C4-2B (cell line): Measurements from ENCODE around the gene CDK12.
"Not testable (repeated sequence)": the region's sequence is repeated elsewhere in the genome, so short reads cannot be mapped to it uniquely, and the experiment has no call there.

Source experiments
- H3K27ac ChIP-seq: fragments of 450-650 bp; 2 replicates; pipeline ENCODE4 v1.5.1; 2017
- ZFX ChIP-seq: fragments of 450-650 bp; IDR thresholded peaks from 2 replicates; pipeline ENCODE4 v1.6.1; 2017
- TF ChIP-seq, protein P1 (sequence below): fragments of 450-650 bp; conservative IDR thresholded peaks from 2 replicates; pipeline ENCODE4 v1.5.1; 2017; ENCODE audit warnings: mild to moderate bottlenecking

Gene CDK12

DNA sequence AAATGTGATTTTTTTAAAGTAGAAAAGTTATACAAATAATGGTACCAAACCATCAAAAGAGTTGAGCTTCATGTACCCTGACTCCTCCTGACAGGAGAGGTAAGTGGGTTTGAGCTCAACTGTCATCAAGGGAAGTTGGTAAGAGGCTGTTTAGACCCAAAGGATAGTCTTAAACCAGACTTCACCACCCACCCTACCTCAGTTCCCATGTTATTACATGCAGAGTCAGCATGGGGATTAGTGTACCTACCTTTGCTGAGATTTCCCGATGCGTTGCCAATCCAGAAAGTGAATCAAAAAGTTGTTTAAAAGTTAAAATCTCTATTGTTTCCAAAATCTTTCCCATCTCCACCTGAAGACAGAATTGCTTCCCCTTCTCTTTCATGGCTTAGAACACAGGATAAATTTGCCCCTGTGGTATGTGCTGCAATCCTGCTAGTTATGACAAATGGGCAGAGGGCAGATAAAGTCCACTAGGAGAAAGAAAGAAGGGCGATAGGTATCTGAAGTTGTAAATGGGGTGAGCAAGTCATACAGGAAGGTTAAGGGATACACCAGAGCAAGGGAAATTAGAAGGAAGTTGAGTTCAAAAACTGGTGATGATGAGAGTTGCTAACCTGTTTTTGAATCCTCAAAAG, 73.6 kb downstream of the CDK12 start:
- H3K27ac ChIP-seq = no peak overlapping the region
- TF ChIP-seq ZFX = no peak
- TF ChIP-seq, protein P1, sequence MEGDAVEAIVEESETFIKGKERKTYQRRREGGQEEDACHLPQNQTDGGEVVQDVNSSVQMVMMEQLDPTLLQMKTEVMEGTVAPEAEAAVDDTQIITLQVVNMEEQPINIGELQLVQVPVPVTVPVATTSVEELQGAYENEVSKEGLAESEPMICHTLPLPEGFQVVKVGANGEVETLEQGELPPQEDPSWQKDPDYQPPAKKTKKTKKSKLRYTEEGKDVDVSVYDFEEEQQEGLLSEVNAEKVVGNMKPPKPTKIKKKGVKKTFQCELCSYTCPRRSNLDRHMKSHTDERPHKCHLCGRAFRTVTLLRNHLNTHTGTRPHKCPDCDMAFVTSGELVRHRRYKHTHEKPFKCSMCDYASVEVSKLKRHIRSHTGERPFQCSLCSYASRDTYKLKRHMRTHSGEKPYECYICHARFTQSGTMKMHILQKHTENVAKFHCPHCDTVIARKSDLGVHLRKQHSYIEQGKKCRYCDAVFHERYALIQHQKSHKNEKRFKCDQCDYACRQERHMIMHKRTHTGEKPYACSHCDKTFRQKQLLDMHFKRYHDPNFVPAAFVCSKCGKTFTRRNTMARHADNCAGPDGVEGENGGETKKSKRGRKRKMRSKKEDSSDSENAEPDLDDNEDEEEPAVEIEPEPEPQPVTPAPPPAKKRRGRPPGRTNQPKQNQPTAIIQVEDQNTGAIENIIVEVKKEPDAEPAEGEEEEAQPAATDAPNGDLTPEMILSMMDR = no peak

DNA sequence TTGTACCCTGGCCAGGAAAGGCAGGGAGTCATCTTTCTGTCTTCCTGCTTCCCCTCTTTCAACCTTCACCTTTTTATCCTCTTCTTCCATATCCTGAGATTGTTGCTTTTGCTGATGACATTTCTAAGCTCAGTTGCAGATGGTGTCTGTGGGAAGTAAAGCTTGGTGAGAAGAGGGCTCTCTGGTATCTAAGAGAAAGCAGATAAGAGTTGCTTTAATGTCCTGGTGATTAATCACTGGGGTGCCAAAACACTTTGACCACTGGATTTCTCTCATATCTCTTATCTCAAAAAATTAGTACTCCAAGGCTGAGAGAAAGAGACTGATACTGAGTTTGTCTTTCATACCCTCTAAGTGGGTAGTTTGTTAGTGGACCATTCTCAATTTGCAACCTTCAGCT, 75.2 kb downstream of the CDK12 start:
- TF ChIP-seq, protein P1 = no peak
- no peak for TF ChIP-seq ZFX
- no peak overlapping the region for H3K27ac ChIP-seq

DNA sequence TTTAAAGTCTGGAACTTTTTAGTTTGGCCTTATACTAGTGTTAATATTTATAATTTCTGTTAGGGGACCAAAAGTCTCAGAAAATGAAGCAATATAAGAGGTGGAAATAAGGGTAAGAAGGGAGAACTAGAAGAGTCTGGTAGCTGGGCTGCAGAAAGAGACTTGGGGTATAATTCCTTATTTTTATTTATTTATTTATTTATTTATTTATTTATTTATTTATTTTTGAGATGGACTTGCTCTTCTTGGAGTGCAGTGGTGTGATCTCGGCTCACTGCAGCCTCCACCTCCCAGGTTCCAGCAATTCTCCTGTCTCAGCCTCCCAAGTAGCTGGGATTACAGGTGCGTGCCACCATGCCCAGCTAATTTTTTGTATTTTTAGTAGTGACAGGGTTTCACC, 76.1 kb downstream of the CDK12 start:
- H3K27ac ChIP-seq = not testable (repeated sequence)

DNA sequence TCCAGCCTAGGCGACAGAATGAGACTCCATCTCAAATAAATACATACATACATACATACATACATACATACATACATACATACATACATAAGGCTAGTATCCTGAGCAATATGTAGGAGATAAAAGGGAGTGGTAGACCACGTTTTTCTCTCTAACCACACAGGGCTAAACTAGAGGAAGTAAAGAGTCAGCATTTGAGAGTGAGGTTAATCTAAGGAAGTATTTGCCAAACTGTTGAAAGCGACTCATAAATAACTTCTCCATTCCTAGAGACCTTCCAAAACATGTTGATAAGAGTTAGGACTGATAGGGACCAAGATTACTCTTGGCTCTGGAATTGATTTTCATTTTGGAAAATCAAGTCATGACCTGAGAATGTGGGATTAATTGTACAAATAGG, 77.6 kb downstream of the CDK12 start:
- no peak overlapping the region for H3K27ac ChIP-seq
- TF ChIP-seq, protein P1 = no peak
- TF ChIP-seq ZFX = no peak

DNA sequence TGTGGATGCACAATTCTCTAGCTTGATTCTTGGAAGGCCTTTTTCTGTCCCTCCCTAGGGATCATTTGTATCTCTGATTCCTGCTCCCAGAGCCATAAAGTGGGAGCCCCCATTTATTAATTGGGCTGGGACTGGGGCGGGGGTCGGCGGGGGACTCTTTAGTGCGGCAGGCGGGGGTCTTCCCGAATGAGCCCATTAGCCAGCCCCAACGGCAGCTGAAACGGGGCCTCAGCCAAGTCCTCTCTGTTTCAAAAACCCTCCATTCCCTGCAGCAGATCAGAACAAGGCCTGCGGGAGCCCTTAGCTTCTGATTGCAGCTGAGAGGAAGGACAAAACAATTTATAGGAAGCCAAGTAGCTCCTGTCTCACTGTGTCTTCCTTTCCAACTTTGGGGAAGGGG, 79.3 kb downstream of the CDK12 start:
- no peak overlapping the region for H3K27ac ChIP-seq
- no peak for TF ChIP-seq ZFX
- TF ChIP-seq, protein P1 = no peak

DNA sequence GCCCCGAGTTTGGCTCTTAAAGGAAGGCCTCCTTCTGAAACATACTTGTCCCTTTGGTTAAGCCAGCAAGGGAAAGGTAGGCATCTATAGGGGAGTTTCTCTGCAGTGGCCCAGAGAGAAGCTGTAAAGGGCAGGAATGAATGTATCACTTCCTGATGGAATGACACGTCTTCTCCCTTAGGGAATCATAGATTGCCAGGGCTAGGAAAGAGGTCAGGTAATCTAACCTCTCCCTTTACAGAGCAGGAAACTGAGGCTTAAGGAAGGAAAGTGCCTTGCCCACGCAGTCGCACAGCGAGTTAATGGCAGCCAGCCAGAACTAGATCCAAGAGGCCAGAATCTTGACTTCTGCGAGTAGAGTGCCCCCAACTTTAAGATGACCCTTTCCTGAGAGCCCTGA, 80.4 kb downstream of the CDK12 start:
- no peak overlapping the region for H3K27ac ChIP-seq
- TF ChIP-seq ZFX = no peak
- TF ChIP-seq, protein P1 = no peak

DNA sequence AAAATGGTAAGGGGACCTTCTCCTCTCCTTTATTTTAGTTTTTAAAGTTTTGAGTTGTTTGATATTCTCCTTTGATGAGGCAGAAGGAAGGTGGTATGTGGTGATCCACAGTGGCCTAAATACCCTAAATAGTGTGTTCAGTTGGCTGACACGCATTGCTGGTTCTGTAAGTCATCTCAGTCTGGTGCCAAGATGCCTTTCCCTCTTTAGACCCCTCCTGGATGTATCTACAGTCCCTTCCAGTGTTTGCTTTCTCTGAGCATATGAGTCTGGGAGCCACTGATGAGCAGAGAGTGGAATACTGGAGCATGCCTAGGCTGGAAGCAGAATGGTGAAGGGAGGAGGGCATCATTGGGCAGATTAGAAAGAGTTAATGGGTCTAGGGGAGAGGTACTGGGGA, 81.9 kb downstream of the CDK12 start:
- H3K27ac ChIP-seq = no peak overlapping the region
- no peak for TF ChIP-seq ZFX
- TF ChIP-seq, protein P1 = no peak

DNA sequence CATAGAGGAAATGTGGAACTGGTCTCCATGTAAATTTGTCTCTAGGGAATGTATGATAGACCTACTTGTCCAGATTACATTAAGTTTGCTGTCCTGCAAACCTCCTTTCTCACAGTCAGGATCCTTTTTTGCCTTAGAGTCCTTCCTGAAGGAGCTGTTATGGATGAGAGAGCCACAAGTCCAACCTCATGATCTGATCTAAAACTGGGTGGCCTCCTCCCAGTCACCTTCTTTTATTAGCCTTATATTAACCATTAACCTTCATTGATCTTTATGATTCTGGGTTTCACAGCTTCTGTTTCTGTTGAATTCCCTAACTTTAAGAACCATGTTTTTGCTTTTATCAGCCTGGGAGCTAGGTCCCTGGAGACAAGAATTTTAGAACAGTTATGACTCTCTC, 82.4 kb downstream of the CDK12 start:
- no peak for TF ChIP-seq ZFX
- TF ChIP-seq, protein P1 = no peak
- H3K27ac ChIP-seq = no peak overlapping the region

DNA sequence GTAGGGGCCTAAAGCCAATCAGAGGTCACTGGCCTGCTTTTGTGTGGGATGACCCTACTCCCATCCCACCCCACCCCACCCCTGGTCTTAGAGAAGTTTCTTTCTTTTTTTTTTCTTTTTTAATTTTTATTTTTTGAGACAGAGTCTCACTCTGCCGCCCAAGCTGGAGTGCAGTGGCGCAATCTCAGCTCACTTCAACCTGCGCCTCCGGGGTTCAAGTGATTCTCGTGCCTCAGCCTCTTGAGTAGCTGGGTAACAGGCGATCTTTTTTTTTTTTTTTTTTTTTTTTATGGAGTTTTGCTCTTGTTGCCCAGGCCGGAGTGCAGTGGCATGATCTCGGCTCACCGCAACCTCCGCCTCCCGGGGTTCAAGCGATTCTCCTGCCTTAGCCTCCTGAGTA, 83.1 kb downstream of the CDK12 start:
- H3K27ac ChIP-seq = not testable (repeated sequence)
